Psoas muscle (tissue), 8 donors: ENCODE measurements around the gene PCOLCE2. TPM values are rescaled to one million over a fixed set of nuclear protein-coding genes. Genes with fewer than 3 reads are reported as not detected.

Source experiments
- ATAC-seq, 4 donors: fragments of 200-7000 bp; cut with Tn5 transposase; one replicate each; pipeline ENCODE4 v1.9.1; 2020; ENCODE audit warnings: moderate library complexity in 3 of 4, mild to moderate bottlenecking in 2 of 4
- DNase-seq, 2 donors: peaks; one replicate each; pipeline ENCODE4 v3.0.0-alpha.2; 2020
- H3K27ac ChIP-seq: fragments of 200-600 bp; one replicate; pipeline ENCODE4 v1.8.0; 2022
- H3K27me3 ChIP-seq, 3 donors: fragments of 200-600 bp in 1 of 3; one replicate each; pipeline versions ENCODE4 v1.6.1 to v1.8.0; 2013 to 2022; ENCODE audit warnings: low read length in 2 of 3, mild to moderate bottlenecking in 2 of 3, moderate library complexity in 1 of 3; ENCODE audit not compliant: insufficient read depth in 3 of 3
- H3K36me3 ChIP-seq, 2 donors: fragments of 200-600 bp in 1 of 2; one replicate each; pipeline versions ENCODE4 v1.6.1 to v1.8.0; 2013 to 2022; ENCODE audit warnings: low read depth in 1 of 2, mild to moderate bottlenecking in 1 of 2, moderate library complexity in 1 of 2; ENCODE audit not compliant: insufficient read depth in 1 of 2
- H3K4me1 ChIP-seq: fragments of 200-600 bp; one replicate; pipeline ENCODE4 v1.8.0; 2022
- H3K4me3 ChIP-seq: fragments of 200-600 bp; one replicate; pipeline ENCODE4 v1.8.0; 2022; ENCODE audit warnings: mild to moderate bottlenecking
- H3K9me3 ChIP-seq: fragments of 200-600 bp; one replicate; pipeline ENCODE4 v1.8.0; 2022
- CTCF ChIP-seq: fragments of 200-600 bp; IDR thresholded peaks from one replicate; pipeline ENCODE4 v1.8.0; 2022; ENCODE audit warnings: antibody characterized with exemption
- WGBS, 3 donors: extraction: QIAGEN DNeasy Blood & Tissue Kit; methylation state at CpG; one replicate each; pipeline versions ENCODE4 v1.1.6 to v1.1.7; 2013; 5-methylcytosine and 5-hydroxymethylcytosine counted together
- intact Hi-C, 2 donors: fragments of 100-400 bp; cut with DNase I; formaldehyde crosslinking; loops; one replicate each; pipeline versions ENCODE4 v1.11.0 to v1.14.2; 2022
- polyA plus RNA-seq, 3 donors: library from polyadenylated mRNA; stranded (reverse); fragments of 200-250 nt; gene quantifications; one replicate each; pipeline ENCODE4 v1.2.3, GENCODE V29; 2013
- total RNA-seq, 4 donors: library from RNA; stranded (reverse); fragmentation: NEBNext Ultra II Directional in 2 of 4; extraction: Animal tissue kit (Norgen Biotek cat#: 25700) in 2 of 4; gene quantifications; one replicate each; pipeline versions ENCODE4 v1.2.1 to v1.2.4, GENCODE V29; 2021 to 2023
- donor health status: healthy with polysubstance abuse.
- donor health status: DM: no; HTN: no; CAD: no; lungs with moderate emphysema.
- donor health status: Bipolar disorder and iron deficiency.
- donor health status: healthy.
- donor health status: DM: yes; HTN: yes; CAD: no.
- donor health status: DM: no; HTN: no; CAD: no.
- donor health status: DM: no; HTN: no; CAD: no.
- donor health status: DM: yes; HTN: yes; CAD: no.

PCOLCE2 gene
- total and polyA plus RNA-seq, 7 donors, result 1.4 to 8.9 (median 3.6) TPM

- H3K9me3 ChIP-seq, result no peaks in the 10 kb centered on the region
- ATAC-seq (no peak), DNase-seq (no peak)
- intact Hi-C loops, result no loop called here
- H3K4me3 ChIP-seq, result no peak overlapping the region
- TF ChIP-seq CTCF, result no peak
- H3K36me3 ChIP-seq, result peaks cover 0 to 6% of the 10 kb centered on the region in 2 donors
- 69 to 82% (median 78%) methylated on average over 1 of the region's 1 CpG for WGBS, 3 donors
- no peak overlapping the region for H3K27ac ChIP-seq
- H3K27me3 ChIP-seq, result no peaks in the 10 kb centered on the region
- no peaks in the 10 kb centered on the region for H3K4me1 ChIP-seq
Measured at GRCh38 chr3:142802891-142803290, 86.0 kb downstream of the PCOLCE2 start.

DNA sequence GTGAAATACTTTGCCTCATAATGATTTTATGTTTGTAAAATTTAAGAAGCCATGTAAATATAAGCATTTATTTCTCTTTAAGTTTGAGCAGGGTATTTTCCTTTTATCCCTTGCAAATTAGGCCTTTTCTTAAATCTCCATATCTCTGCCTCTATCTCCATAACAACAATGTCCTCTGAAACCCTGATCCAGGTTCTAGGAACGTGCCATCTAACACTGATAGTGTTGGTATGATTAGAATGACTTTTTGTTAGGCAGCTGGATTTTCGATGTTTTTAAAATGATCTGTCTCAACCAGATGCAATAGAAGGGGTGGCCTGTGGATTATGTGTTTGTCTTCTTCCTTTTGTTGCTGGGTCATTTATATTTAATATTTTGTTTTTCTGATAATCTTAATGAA is 87.1 kb downstream of the PCOLCE2 start:
- H3K4me1 ChIP-seq, result no peaks in the 10 kb centered on the region
- no peak for DNase-seq
- no peaks in the 10 kb centered on the region for H3K9me3 ChIP-seq
- H3K36me3 ChIP-seq, result peaks cover 0 to 6% of the 10 kb centered on the region in 2 donors
- no peak overlapping the region for H3K27ac ChIP-seq
- no peak for ATAC-seq
- no peak for TF ChIP-seq CTCF
- intact Hi-C loops, result no loop called here
- no peaks in the 10 kb centered on the region for H3K27me3 ChIP-seq
- WGBS, 3 donors, result 88 to 91% (median 89%) methylated on average over 2 of the region's 2 CpGs
- H3K4me3 ChIP-seq, result no peak overlapping the region

DNA sequence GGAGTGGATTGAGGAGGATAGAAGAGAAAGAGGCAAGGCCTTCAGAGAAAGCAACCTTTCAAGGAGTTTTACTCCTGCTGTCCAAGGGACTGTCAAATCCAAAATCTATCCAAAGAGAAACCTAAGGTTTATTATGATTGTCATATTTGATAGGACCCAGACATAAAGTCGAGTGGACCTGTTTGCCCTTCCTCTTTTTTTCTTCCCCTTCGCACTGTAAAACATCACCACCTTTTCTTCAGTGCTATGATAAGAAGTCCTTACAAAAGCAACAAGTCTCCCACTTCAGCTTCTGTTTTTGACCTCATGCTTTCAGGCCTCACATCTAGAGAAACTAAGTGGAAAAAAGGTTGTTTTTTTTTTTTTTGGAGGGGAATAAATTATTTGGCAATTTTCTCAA is 92.1 kb downstream of the PCOLCE2 start:
- intact Hi-C loops, result no loop called here
- ATAC-seq (no peak), DNase-seq (no peak)
- Histone ChIP-seq H3K4me1 (no peaks in the 10 kb centered on the region), H3K4me3 (no peak overlapping the region), H3K36me3 (no peaks in the 10 kb centered on the region), H3K27me3 (no peaks in the 10 kb centered on the region), H3K9me3 (no peaks in the 10 kb centered on the region), H3K27ac (no peak overlapping the region)
- no peak for TF ChIP-seq CTCF
- WGBS, 3 donors, result 84 to 88% (median 87%) methylated on average over 2 of the region's 2 CpGs

DNA sequence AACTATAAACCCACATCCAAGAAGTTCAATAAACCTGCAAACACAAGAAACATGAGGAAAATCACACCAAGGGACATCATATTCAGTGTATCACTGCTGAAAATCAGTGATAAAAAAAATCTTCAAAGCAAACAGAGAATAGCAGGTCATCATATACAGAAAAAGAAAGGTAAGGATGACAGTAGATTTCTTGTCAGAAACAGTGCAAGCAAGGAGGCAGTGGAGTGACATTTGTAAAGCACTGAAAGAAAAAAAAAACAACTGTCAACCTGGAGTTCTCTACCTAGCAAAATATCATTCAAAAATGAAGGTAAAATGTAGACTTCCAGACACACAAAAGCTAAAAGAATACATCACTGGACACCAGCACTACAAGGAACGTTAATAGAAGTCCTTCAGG is 93.6 kb downstream of the PCOLCE2 start:
- H3K4me3 ChIP-seq, result no peak overlapping the region
- H3K9me3 ChIP-seq, result no peaks in the 10 kb centered on the region
- TF ChIP-seq CTCF, result no peak
- H3K4me1 ChIP-seq, result no peaks in the 10 kb centered on the region
- H3K36me3 ChIP-seq, result no peaks in the 10 kb centered on the region
- WGBS, 3 donors, result 90 to 100% (median 90%) methylated on average over 1 of the region's 1 CpG
- intact Hi-C loops, result no loop called here
- H3K27ac ChIP-seq, result no peak overlapping the region
- H3K27me3 ChIP-seq, result no peaks in the 10 kb centered on the region
- DNase-seq (no peak), ATAC-seq (no peak)

DNA sequence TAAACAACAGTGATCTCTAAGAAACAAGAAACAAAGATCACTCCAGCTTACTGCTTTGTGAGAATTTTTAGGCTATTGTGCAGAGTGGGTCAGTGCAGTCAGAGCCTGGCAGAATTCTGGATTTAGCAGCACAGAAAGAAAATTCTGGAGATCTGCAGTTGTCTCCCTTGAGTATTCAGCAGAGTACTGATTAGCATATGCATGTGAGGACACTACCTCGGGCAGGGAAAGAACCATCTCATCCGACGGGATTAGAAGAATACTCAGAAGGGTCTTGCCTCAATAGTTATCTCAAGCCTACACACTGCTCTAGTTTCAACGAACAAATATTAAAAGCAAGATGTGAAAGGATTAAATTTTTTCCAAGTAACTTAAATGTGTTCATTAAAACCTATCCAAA is 94.4 kb downstream of the PCOLCE2 start:
- 79 to 85% (median 81%) methylated on average over 4 of the region's 4 CpGs for WGBS, 3 donors
- Histone ChIP-seq H3K4me1 (no peaks in the 10 kb centered on the region), H3K27me3 (no peaks in the 10 kb centered on the region), H3K27ac (no peak overlapping the region), H3K36me3 (no peaks in the 10 kb centered on the region), H3K9me3 (no peaks in the 10 kb centered on the region), H3K4me3 (no peak overlapping the region)
- intact Hi-C loops, result no loop called here
- ATAC-seq (no peak), DNase-seq (no peak)
- TF ChIP-seq CTCF, result no peak
